ENCODE data around the gene PFDN1.

PFDN1 gene

GRCh38 chr5:140302786-140303639 lies at the start of gene PFDN1:
Gene PFDN1 (minus strand): TSS chr5:140303101. CDS start chr5:140303073, 28 bp downstream.
- no peak for TF ChIP-seq CTCF (conservative IDR thresholded peaks at IDR 0.05; ENCODE audit: low read length)
- peak; percentile 94 for DNase-seq (ENCODE audit: low read depth)
- H3K4me3 ChIP-seq (ENCODE audit: low read length) = peak within 1 kb of the TSS; percentile 95

GRCh38 chr5:140351609-140352334 lies 48.9 kb upstream of the PFDN1 start:
- H3K4me3 ChIP-seq (ENCODE audit: low read length) = no peak overlapping the region
- peak; percentile 92 for TF ChIP-seq CTCF (conservative IDR thresholded peaks at IDR 0.05; ENCODE audit: low read length)
- peak; percentile 63 for DNase-seq (ENCODE audit: low read depth)

GRCh38 chr5:140349244-140349643 lies 46.3 kb upstream of the PFDN1 start:
- no peak overlapping the region for H3K4me3 ChIP-seq (ENCODE audit: low read length)
- DNase-seq (ENCODE audit: low read depth) = peak; percentile 31
- TF ChIP-seq CTCF (conservative IDR thresholded peaks at IDR 0.05; ENCODE audit: low read length) = no peak

GRCh38 chr5:140348104-140348503 lies 45.2 kb upstream of the PFDN1 start:
- no peak for DNase-seq (ENCODE audit: low read depth)
- no peak overlapping the region for H3K4me3 ChIP-seq (ENCODE audit: low read length)
- no peak for TF ChIP-seq CTCF (conservative IDR thresholded peaks at IDR 0.05; ENCODE audit: low read length)

GRCh38 chr5:140347360-140347759 lies 44.5 kb upstream of the PFDN1 start:
- no peak overlapping the region for H3K4me3 ChIP-seq (ENCODE audit: low read length)
- no peak for DNase-seq (ENCODE audit: low read depth)
- TF ChIP-seq CTCF (conservative IDR thresholded peaks at IDR 0.05; ENCODE audit: low read length) = no peak

GRCh38 chr5:140346348-140347221 lies 43.7 kb upstream of the PFDN1 start, which contains the start of gene HBEGF:
Gene HBEGF (minus strand): TSS chr5:140346603. CDS start chr5:140346328, 275 bp downstream.
- peak; percentile 51 for DNase-seq (ENCODE audit: low read depth)
- peak; percentile 38 for TF ChIP-seq CTCF (conservative IDR thresholded peaks at IDR 0.05; ENCODE audit: low read length)

More at GRCh38 chr5:140346348-140347221, 43.7 kb upstream of the PFDN1 start, which contains the start of gene HBEGF:
- peak within 1 kb of the TSS; percentile 74 for H3K4me3 ChIP-seq (ENCODE audit: low read length)

All from AG10803 (cell line).